K562 (cell line): ENCODE data around the gene ATXN10. TPM values are rescaled to one million over a fixed set of nuclear protein-coding genes. Genes with fewer than 3 reads are reported as not detected.

ENCODE experiments used
- HDAC3 ChIP-seq: fragments of 450-650 bp; IDR thresholded peaks from 2 replicates; pipeline ENCODE4 v1.6.1; 2018; ENCODE audit warnings: borderline replicate concordance, mild to moderate bottlenecking, moderate library complexity; ENCODE audit not compliant: partially characterized antibody
- POLR2G ChIP-seq: fragments of 200-400 bp; formaldehyde crosslinking; IDR thresholded peaks from 2 replicates; pipeline ENCODE4 v1.6.1; 2017; ENCODE audit warnings: low read depth, mild to moderate bottlenecking, antibody characterized with exemption, low read length, moderate library complexity
- REST ChIP-seq, 2 experiments: fragments of 450-650 bp; formaldehyde crosslinking in 1 of 2; IDR thresholded peaks; 2 replicates each; pipeline versions ENCODE4 v1.4.0 to v1.6.1; 2014 to 2020; ENCODE audit warnings: mild to moderate bottlenecking in 2 of 2, borderline replicate concordance in 1 of 2, low read depth in 1 of 2
- TARDBP ChIP-seq: fragments of 450-650 bp; IDR thresholded peaks from 2 replicates; pipeline ENCODE4 v1.6.1; 2016
- ZNF277 ChIP-seq: fragments of 250-450 bp; sonication (Bioruptor Pico); IDR thresholded peaks from 2 replicates; pipeline ENCODE4 v1.8.0; 2022; ENCODE audit warnings: inconsistent platforms, mild to moderate bottlenecking, moderate library complexity, borderline replicate concordance
- polyA plus RNA-seq, 8 experiments: library from polyadenylated mRNA; depleted of rRNA in 4 of 8; stranded (reverse) in 5 of 8; unstranded in 3 of 8; fragments of >200 nt; fragmentation: Nextera tagmentation in 2 of 8; fragmentation: Illumina TruSeq in 1 of 8; extraction: Ambion mirVana in 2 of 8; extraction: Trizol in 1 of 8; gene quantifications; 2 replicates each; pipeline versions ENCODE4 v1.2.1 to v1.2.3, GENCODE V29; 2011 to 2014; ENCODE audit warnings: inconsistent platforms in 1 of 8, missing spikeins in 1 of 8
- total RNA-seq, 7 experiments: library from RNA; depleted of rRNA in 6 of 7; stranded (reverse); fragments of >200 nt in 6 of 7; fragmentation: Illumina TruSeq in 2 of 7; extraction: Trizol in 2 of 7; gene quantifications; 2 replicates each; pipeline versions ENCODE4 v1.2.1 to v1.2.3, GENCODE V29; 2011 to 2021; ENCODE audit warnings: low replicate concordance in 1 of 7

The ATXN10 gene
- total and polyA plus RNA-seq, 9 of the 15 experiments (the other 6 are each of a cell fraction or from before 2014, with no cell fraction given) = 11.5 to 190 (median 33.6) TPM

- TF ChIP-seq HDAC3 = no peak
- no peak for TF ChIP-seq POLR2G
- no peak for TF ChIP-seq REST (IDR thresholded peaks at IDR 0.05; ENCODE audit: borderline replicate concordance)
- TF ChIP-seq REST (CRISPR knock-in tag; IDR thresholded peaks at IDR 0.05; ENCODE audit: low read depth) = no peak
- no peak for TF ChIP-seq TARDBP
- no peak for TF ChIP-seq ZNF277 (CRISPR knock-in tag)
Observed at GRCh38 chr22:45884201-45885062, 212.8 kb downstream of the ATXN10 start (continued).
